Measurements from ENCODE around the gene PRAF2.

Gene PRAF2

DNA sequence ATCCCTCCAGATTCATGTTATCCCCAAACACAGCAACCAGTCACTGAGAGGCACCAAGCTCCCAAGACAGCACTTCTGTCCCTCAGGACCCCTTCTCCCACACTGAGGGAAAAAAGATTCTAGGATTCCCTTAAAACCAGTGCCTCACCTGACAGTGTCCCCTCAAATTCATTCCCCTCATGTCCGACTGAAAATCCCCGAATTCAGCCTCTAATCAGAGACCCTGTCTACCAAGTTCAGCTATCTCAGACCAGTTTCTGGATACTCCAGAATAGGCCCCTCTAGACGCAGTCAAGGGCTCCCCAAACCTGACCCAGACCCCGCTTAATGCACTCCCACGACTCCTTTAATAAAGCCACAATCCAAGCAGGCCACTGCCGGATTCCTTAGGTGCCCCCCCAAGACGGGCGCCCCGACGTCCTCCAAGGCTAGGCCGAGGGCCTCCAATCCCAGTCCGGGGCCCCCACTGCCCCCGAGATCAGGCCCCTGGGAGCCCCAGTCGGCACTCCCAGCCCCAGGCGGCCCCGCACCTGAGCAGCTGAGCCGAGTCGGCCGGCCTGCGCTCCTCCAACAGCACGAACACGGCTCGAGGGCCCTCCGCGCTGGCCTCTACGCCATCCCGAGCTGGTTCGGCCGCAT, 31.1 kb downstream of the PRAF2 start:
- DNase-seq (ENCODE audit: low read depth in 2 of 2): no peak

DNA sequence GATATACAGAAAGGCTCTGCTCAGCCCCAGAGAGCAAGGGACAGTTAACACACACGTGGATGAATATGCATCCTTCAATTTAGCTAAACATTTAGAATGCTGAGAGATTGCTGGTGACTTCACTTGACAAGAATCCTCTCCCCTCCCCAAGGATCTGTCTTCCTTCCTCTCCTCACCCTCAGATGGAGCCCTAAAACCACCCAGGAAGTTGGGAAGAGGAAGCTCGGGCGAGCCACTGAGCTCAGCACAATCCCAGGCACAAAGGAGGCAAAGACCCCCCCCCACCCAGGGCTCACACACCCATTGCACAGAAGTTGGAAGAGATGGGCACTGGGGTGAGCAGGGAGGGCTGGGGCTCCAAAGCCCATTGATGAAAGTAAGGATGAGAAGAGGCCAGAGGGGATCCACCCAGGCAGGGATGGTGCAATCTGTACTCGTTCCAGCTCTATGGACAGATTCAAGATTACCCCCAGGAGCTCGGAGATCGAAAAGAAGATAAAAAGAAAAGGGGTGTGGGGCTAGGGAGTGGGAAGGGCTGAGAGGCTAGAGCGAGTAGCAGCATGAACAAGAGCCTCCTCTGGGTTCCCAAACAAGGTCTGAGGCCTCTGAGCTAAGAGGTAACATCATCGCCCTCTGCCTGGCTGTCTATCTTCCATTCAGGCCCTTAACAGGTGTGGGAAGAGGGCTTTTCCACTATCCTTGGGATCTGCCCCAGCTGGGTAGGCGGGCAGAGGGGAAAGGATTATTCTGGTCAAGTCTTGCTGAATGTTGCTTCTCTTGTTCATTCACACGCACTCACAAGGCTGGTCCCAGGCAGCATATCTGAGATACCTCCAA, 31.8 kb downstream of the PRAF2 start:
- peak; percentile 44 to 49 for DNase-seq (ENCODE audit: low read depth in 2 of 2)

DNA sequence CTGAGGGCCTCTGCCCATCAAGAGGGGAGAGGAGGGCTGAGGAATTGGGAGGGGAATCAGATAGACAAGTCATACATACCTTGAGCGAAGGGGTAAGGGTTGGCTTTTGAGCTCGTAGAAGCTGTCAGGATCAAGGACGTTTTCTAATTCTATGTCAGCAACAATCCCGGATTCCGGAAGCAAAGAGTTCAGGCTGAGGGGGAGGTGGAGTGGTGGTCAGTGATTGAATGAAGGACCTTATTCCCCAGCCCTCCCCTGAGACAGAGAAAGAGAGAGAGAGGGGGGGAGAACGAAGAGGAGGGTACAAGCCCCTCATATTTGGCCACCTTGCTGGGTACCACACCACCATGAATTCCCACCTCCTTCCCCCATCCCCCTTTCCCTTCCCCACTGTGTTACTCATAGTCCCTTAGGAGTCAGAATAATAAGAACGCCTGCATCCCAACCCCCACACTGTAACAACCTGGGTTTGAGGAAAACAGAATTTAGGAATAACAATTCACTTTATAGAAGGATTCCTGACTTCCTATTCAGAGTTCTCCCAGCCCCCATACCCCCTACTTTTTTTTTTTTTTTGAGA, 33.3 kb downstream of the PRAF2 start:
- no peak for DNase-seq (ENCODE audit: low read depth in 2 of 2)

DNA sequence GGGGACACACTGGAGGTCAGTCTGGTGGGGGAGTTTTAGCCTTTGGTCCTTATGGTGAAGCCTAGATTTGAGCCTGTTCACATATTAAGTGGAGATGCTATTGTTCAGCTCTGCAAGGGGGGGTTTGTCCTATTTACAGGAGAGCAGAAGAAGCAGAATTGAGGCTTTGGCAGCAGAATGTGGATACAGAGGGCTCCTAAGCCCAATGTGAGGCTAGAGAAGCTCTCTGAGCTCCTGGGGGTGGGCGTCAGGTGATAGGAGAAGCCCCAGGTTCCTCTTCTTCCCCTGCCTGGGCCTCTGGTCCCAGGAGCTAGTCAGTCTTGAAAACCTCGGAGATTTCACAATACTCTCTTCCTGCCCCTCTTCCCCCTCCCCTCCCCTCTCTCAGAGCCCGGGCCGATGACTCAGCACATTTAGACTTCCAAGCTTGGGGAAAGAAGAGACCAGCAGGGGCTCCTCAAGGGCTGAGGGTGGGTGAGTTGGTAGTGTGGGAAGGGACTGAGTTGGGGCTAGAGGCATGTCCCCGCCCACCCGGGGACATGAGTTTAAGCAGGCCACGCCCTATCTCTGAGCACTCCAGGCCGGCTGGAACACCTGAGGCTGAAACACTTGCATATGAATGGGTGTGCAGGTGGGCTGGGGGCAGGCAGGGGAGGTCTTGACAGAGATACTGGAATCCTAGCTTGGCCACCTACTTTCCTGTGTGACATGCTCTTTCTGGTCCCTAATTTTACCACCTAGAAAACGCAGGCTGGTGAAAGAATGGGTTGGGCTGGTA, 34.0 kb downstream of the PRAF2 start:
- peak; percentile 92 to 93 for DNase-seq (ENCODE audit: low read depth in 2 of 2)

DNA sequence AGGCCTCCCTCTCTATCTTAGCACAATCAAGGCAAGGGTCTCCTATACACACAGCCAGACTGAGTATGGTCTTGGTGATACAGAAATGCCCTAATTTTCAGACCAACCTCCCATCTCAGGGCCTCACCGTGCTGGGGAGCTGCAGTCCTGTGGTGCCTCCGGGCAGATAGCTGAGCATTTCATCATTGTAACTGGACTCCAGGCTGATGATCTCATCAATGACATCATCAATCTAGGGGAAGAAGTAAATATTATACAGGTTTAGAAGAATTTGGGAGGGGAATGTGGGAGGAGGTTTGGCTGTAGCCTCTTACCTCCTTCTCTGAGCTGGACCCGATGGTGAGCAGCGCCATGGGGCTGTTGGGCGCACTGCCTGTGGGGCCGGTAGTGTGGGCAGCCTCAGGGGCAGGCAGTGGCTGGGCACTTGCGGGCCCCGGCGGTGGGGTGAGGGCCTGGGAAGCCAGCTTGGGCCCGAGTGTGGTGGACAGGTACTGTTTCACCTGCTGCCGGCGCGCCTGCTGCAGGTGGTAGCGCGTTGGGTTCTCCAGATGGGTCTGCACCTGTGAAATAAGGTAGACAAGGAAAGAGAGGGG, 35.8 kb downstream of the PRAF2 start:
- DNase-seq (ENCODE audit: low read depth in 2 of 2): no peak

DNA sequence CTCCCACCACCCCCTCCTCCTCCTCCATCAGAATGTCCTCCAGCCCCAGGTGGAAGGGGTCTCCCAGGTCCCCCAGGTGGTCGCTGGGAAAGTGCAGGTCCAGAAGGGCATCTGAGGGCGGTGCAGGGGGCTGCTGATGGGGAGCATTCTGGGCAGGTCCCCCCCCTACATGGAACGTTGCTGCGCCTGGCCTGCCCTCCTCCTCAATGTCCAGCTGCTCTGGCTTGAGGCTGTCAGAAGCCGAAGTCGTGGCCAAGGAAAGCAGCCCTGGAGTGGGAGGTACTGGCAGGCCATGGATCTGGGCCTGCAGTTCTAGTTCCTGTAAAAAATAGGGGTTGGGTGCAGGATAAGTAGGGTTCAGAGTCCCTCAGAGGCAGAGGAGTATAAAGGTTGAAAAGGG, 43.5 kb downstream of the PRAF2 start:
- DNase-seq (ENCODE audit: low read depth in 2 of 2): no peak

DNA sequence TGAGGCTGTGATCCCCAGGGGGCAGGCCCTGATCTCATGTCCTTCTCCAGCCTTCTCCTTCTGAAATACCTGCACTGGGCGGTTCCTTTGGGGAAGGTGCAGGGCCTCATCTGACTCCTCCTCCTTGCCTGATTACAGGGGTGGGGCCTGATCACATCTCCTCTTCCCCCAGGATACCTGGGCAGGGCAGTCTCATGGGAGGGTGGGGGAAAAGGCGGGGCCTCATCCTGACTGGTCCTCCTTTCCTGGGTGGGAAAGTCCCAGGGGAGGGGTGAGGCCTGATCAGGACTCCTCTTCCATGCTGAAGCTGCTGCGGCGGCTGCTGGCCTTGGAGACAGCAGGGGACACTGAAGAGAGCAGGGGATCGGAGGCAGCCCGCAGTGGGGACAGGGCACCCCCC, 43.9 kb downstream of the PRAF2 start:
- no peak for DNase-seq (ENCODE audit: low read depth in 2 of 2)

Data from fibroblast of skin of left quadriceps (primary cell).